SK-N-MC (cell line): ENCODE measurements around the gene FBXO31.

Experiments
- EZH2 ChIP-seq: fragments of 200-600 bp; sonication (generic); IDR thresholded peaks from one replicate; pipeline ENCODE4 v1.6.1; 2017; ENCODE audit warnings: antibody characterized with exemption
- FOXP2 ChIP-seq: optimal IDR thresholded peaks from 2 replicates; pipeline ENCODE3; 2011; ENCODE audit warnings: mild to moderate bottlenecking, moderate library complexity; ENCODE audit not compliant: insufficient read depth; ENCODE audit errors: extremely low read length, control extremely low read depth
- POLR2AphosphoS5 ChIP-seq: IDR thresholded peaks from 2 replicates; pipeline ENCODE4 v1.6.1; 2012; ENCODE audit warnings: mild to moderate bottlenecking, low read depth, low read length, borderline replicate concordance

- no peak for TF ChIP-seq POLR2AphosphoS5
- TF ChIP-seq EZH2, result no peak
- no peak for TF ChIP-seq FOXP2
Observed at GRCh38 chr16:87360862-87361610, 22.5 kb downstream of the FBXO31 start.
